Measurements from ENCODE around the gene DUSP7. TPM values are rescaled to one million over a fixed set of nuclear protein-coding genes. Genes with fewer than 3 reads are reported as not detected.

DUSP7 gene
- total RNA-seq, 1 donor from 2014 or later = 2.4 TPM

DNA sequence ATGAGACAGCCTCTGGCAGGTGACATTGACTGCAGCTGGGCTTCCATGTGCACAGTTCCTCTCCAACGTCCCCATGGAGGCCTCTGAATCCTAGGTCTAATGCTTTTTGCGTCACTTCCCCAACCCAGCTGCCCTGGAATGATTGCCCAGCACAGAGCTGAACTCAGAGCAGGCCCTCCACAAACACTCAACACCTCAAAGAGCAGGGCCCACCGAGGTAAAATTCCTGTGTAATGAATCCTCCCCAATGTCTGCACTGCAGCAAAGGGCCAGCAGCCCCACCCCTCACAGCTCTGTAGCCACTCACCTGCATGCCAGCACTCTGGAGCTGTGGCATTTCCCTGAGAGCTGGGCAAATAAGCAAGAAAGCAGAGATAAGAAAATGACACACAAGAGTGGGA is 42.6 kb upstream of the DUSP7 start:
- H3K9me3 ChIP-seq (ENCODE audit: low read depth) = peaks cover 5% of the 10 kb centered on the region
- no peak overlapping the region for H3K9ac ChIP-seq
- TF ChIP-seq, protein P1, sequence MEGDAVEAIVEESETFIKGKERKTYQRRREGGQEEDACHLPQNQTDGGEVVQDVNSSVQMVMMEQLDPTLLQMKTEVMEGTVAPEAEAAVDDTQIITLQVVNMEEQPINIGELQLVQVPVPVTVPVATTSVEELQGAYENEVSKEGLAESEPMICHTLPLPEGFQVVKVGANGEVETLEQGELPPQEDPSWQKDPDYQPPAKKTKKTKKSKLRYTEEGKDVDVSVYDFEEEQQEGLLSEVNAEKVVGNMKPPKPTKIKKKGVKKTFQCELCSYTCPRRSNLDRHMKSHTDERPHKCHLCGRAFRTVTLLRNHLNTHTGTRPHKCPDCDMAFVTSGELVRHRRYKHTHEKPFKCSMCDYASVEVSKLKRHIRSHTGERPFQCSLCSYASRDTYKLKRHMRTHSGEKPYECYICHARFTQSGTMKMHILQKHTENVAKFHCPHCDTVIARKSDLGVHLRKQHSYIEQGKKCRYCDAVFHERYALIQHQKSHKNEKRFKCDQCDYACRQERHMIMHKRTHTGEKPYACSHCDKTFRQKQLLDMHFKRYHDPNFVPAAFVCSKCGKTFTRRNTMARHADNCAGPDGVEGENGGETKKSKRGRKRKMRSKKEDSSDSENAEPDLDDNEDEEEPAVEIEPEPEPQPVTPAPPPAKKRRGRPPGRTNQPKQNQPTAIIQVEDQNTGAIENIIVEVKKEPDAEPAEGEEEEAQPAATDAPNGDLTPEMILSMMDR (IDR thresholded peaks at IDR 0.05) = no peak
- TF ChIP-seq EZH2 (IDR thresholded peaks at IDR 0.05) (no peak), EZH2phosphoT487 (IDR thresholded peaks at IDR 0.05) (no peak)
- no peak for DNase-seq (ENCODE audit: low spot score)
- H3K27me3 ChIP-seq = no peaks in the 10 kb centered on the region
- H3K4me1 Mint-ChIP-seq = no peaks in the 10 kb centered on the region
- H3K9me3 Mint-ChIP-seq = peaks cover 3% of the 10 kb centered on the region
- peaks cover 8% of the 10 kb centered on the region for H3K36me3 ChIP-seq
- H2AFZ ChIP-seq (replicated peaks) = no peak overlapping the region
- no peak overlapping the region for H3K27ac ChIP-seq
- H3K27ac Mint-ChIP-seq = no peak overlapping the region
- peaks cover 5% of the 10 kb centered on the region for H3K27me3 Mint-ChIP-seq (ENCODE audit: insufficient read depth, low read depth)
- no peak overlapping the region for H3K4me3 Mint-ChIP-seq
- H4K20me1 ChIP-seq (ENCODE audit: low read depth) = no peaks in the 10 kb centered on the region
- H3K36me3 Mint-ChIP-seq = peaks cover 36% of the 10 kb centered on the region
- no peaks in the 10 kb centered on the region for H3F3A ChIP-seq (ENCODE audit: low read depth)
- no peaks in the 10 kb centered on the region for H3K79me2 ChIP-seq (ENCODE audit: low read depth)
- H3K4me1 ChIP-seq = no peaks in the 10 kb centered on the region
- no peak overlapping the region for H3K4me3 ChIP-seq
- H3K4me2 ChIP-seq = no peak overlapping the region

DNA sequence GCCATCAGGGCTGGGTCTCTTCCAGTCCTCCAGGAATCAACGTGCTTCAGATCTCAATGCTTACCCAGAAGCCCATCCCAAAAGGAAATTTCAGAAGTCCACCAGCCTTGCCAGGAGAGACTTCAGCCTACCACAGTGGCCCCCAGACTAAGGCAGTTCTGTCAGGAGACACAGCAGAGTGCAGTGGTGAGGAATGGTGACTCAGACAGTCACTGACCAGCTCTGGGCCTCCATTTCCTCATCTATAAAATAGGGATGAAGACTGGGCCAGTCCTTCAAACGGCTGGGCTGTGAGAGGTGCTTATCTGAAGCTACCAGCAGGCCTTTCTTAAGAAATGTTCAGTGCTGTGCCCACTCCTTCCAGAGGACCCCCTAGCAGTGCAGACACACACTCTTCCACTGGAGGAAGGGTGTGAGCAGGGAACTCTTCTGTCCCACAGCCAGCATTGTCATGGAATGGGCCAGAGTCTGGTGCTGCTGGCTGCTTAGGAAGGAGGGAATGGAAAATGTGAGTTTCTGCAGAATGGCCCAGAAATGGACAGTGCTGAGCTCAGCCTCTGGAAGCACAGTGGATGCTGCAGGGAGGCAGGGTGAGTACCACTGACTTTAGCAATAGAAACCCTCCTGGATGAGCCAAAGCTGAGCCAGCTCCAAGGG is 41.6 kb upstream of the DUSP7 start:
- H3K4me2 ChIP-seq = no peak overlapping the region
- no peaks in the 10 kb centered on the region for H3K79me2 ChIP-seq (ENCODE audit: low read depth)
- H3K36me3 ChIP-seq = peaks cover 8% of the 10 kb centered on the region
- TF ChIP-seq, protein P1 (IDR thresholded peaks at IDR 0.05) = no peak
- TF ChIP-seq EZH2phosphoT487 (IDR thresholded peaks at IDR 0.05) (no peak), EZH2 (IDR thresholded peaks at IDR 0.05) (no peak)
- Mint-ChIP-seq H3K4me1 (no peaks in the 10 kb centered on the region), H3K27ac (no peak overlapping the region), H3K36me3 (peaks cover 30% of the 10 kb centered on the region), H3K27me3 (ENCODE audit: insufficient read depth, low read depth) (peaks cover 5% of the 10 kb centered on the region), H3K9me3 (peaks cover 3% of the 10 kb centered on the region), H3K4me3 (no peak overlapping the region)
- no peak overlapping the region for H3K27ac ChIP-seq
- no peak overlapping the region for H3K9ac ChIP-seq
- H3K9me3 ChIP-seq (ENCODE audit: low read depth) = peaks cover 5% of the 10 kb centered on the region
- no peak overlapping the region for H2AFZ ChIP-seq (replicated peaks)
- no peaks in the 10 kb centered on the region for H3K27me3 ChIP-seq
- H3K4me3 ChIP-seq = no peak overlapping the region
- DNase-seq (ENCODE audit: low spot score) = no peak
- H3K4me1 ChIP-seq = no peaks in the 10 kb centered on the region
- H3F3A ChIP-seq (ENCODE audit: low read depth) = no peaks in the 10 kb centered on the region
- H4K20me1 ChIP-seq (ENCODE audit: low read depth) = no peaks in the 10 kb centered on the region

- H3K4me3 ChIP-seq = no peak overlapping the region
- H3K4me1 ChIP-seq = peaks cover 4% of the 10 kb centered on the region
- no peak overlapping the region for H3K9ac ChIP-seq
- no peak overlapping the region for H2AFZ ChIP-seq (replicated peaks)
- no peak for DNase-seq (ENCODE audit: low spot score)
- H3K9me3 ChIP-seq (ENCODE audit: low read depth) = no peaks in the 10 kb centered on the region
- no peak overlapping the region for H3K4me2 ChIP-seq
- no peaks in the 10 kb centered on the region for H3F3A ChIP-seq (ENCODE audit: low read depth)
- H3K79me2 ChIP-seq (ENCODE audit: low read depth) = no peaks in the 10 kb centered on the region
- H3K36me3 Mint-ChIP-seq = peaks cover 14% of the 10 kb centered on the region
- peaks cover 5% of the 10 kb centered on the region for H3K27me3 Mint-ChIP-seq (ENCODE audit: insufficient read depth, low read depth)
- no peaks in the 10 kb centered on the region for H3K36me3 ChIP-seq
- H3K27ac ChIP-seq = no peak overlapping the region
- peaks cover 7% of the 10 kb centered on the region for H3K4me1 Mint-ChIP-seq
- TF ChIP-seq EZH2phosphoT487 (IDR thresholded peaks at IDR 0.05) (no peak), EZH2 (IDR thresholded peaks at IDR 0.05) (no peak)
- TF ChIP-seq, protein P1 (IDR thresholded peaks at IDR 0.05) = no peak
- H4K20me1 ChIP-seq (ENCODE audit: low read depth) = no peaks in the 10 kb centered on the region
- no peaks in the 10 kb centered on the region for H3K27me3 ChIP-seq
- no peak overlapping the region for H3K27ac Mint-ChIP-seq
- no peaks in the 10 kb centered on the region for H3K9me3 Mint-ChIP-seq
- H3K4me3 Mint-ChIP-seq = no peak overlapping the region
Observed at GRCh38 chr3:52095990-52096775, 39.8 kb upstream of the DUSP7 start.
